ENCODE results near the gene POC1A. TPM values are rescaled to one million over a fixed set of nuclear protein-coding genes. Genes with fewer than 3 reads are reported as not detected.

The POC1A gene
- total and polyA plus RNA-seq, 9 of the 15 experiments (the other 6 are each of a cell fraction or from before 2014, with no cell fraction given), result 7.2 to 17.5 (median 12.1) TPM

DNA sequence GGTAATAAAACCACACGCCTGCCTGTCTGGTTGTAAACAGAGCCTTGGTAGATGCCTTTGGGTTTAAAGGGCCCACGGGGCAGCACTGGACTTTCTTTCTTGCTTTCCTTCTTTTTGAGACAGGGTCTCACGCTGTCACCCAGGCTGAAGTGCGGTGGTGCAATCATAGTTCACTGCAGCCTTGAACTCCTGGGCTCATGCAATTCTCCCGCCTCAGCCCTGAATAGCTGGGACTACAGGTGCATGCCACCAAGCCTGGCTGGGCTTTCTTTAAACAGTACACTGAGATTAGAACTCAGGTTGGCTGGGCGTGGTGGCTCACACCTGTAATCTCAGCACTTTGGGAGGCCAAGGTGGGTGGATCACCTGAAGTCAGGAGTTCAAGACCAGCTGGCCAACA is 42.2 kb downstream of the POC1A start (continued):
- TF ChIP-seq HBP1 (CRISPR knock-in tag; IDR thresholded peaks at IDR 0.05) (no peak), ZNF282 (CRISPR knock-in tag; IDR thresholded peaks at IDR 0.05) (no peak), AFF4 (CRISPR knock-in tag; IDR thresholded peaks at IDR 0.05) (no peak), CREBBP (IDR thresholded peaks at IDR 0.05; ENCODE audit: low read depth, low read length) (no peak), ELF2 (CRISPR knock-in tag; IDR thresholded peaks at IDR 0.05) (no peak)
- TF ChIP-seq, protein P1, sequence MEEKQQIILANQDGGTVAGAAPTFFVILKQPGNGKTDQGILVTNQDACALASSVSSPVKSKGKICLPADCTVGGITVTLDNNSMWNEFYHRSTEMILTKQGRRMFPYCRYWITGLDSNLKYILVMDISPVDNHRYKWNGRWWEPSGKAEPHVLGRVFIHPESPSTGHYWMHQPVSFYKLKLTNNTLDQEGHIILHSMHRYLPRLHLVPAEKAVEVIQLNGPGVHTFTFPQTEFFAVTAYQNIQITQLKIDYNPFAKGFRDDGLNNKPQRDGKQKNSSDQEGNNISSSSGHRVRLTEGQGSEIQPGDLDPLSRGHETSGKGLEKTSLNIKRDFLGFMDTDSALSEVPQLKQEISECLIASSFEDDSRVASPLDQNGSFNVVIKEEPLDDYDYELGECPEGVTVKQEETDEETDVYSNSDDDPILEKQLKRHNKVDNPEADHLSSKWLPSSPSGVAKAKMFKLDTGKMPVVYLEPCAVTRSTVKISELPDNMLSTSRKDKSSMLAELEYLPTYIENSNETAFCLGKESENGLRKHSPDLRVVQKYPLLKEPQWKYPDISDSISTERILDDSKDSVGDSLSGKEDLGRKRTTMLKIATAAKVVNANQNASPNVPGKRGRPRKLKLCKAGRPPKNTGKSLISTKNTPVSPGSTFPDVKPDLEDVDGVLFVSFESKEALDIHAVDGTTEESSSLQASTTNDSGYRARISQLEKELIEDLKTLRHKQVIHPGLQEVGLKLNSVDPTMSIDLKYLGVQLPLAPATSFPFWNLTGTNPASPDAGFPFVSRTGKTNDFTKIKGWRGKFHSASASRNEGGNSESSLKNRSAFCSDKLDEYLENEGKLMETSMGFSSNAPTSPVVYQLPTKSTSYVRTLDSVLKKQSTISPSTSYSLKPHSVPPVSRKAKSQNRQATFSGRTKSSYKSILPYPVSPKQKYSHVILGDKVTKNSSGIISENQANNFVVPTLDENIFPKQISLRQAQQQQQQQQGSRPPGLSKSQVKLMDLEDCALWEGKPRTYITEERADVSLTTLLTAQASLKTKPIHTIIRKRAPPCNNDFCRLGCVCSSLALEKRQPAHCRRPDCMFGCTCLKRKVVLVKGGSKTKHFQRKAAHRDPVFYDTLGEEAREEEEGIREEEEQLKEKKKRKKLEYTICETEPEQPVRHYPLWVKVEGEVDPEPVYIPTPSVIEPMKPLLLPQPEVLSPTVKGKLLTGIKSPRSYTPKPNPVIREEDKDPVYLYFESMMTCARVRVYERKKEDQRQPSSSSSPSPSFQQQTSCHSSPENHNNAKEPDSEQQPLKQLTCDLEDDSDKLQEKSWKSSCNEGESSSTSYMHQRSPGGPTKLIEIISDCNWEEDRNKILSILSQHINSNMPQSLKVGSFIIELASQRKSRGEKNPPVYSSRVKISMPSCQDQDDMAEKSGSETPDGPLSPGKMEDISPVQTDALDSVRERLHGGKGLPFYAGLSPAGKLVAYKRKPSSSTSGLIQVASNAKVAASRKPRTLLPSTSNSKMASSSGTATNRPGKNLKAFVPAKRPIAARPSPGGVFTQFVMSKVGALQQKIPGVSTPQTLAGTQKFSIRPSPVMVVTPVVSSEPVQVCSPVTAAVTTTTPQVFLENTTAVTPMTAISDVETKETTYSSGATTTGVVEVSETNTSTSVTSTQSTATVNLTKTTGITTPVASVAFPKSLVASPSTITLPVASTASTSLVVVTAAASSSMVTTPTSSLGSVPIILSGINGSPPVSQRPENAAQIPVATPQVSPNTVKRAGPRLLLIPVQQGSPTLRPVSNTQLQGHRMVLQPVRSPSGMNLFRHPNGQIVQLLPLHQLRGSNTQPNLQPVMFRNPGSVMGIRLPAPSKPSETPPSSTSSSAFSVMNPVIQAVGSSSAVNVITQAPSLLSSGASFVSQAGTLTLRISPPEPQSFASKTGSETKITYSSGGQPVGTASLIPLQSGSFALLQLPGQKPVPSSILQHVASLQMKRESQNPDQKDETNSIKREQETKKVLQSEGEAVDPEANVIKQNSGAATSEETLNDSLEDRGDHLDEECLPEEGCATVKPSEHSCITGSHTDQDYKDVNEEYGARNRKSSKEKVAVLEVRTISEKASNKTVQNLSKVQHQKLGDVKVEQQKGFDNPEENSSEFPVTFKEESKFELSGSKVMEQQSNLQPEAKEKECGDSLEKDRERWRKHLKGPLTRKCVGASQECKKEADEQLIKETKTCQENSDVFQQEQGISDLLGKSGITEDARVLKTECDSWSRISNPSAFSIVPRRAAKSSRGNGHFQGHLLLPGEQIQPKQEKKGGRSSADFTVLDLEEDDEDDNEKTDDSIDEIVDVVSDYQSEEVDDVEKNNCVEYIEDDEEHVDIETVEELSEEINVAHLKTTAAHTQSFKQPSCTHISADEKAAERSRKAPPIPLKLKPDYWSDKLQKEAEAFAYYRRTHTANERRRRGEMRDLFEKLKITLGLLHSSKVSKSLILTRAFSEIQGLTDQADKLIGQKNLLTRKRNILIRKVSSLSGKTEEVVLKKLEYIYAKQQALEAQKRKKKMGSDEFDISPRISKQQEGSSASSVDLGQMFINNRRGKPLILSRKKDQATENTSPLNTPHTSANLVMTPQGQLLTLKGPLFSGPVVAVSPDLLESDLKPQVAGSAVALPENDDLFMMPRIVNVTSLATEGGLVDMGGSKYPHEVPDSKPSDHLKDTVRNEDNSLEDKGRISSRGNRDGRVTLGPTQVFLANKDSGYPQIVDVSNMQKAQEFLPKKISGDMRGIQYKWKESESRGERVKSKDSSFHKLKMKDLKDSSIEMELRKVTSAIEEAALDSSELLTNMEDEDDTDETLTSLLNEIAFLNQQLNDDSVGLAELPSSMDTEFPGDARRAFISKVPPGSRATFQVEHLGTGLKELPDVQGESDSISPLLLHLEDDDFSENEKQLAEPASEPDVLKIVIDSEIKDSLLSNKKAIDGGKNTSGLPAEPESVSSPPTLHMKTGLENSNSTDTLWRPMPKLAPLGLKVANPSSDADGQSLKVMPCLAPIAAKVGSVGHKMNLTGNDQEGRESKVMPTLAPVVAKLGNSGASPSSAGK (IDR thresholded peaks at IDR 0.05), result no peak
- TF ChIP-seq, protein P2, sequence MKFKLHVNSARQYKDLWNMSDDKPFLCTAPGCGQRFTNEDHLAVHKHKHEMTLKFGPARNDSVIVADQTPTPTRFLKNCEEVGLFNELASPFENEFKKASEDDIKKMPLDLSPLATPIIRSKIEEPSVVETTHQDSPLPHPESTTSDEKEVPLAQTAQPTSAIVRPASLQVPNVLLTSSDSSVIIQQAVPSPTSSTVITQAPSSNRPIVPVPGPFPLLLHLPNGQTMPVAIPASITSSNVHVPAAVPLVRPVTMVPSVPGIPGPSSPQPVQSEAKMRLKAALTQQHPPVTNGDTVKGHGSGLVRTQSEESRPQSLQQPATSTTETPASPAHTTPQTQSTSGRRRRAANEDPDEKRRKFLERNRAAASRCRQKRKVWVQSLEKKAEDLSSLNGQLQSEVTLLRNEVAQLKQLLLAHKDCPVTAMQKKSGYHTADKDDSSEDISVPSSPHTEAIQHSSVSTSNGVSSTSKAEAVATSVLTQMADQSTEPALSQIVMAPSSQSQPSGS (CRISPR knock-in tag; IDR thresholded peaks at IDR 0.05), result no peak

All from K562 (cell line).